Fibroblast of mammary gland (primary cell): ENCODE results near the gene CDSN.

Source experiments
- DNase-seq: peaks from one replicate; pipeline ENCODE4 v3.0.0-alpha.2; 2010; ENCODE audit warnings: low read depth
- H3K4me3 ChIP-seq: 2 replicates; pipeline ENCODE4 v1.5.1; 2011; ENCODE audit warnings: low read depth, mild to moderate bottlenecking, low read length, moderate library complexity; ENCODE audit not compliant: control insufficient read depth
- CTCF ChIP-seq: conservative IDR thresholded peaks from 2 replicates; pipeline ENCODE4 v1.5.1; 2011; ENCODE audit warnings: low read depth, low read length, inconsistent platforms; ENCODE audit not compliant: control insufficient read depth, insufficient read depth

Gene CDSN

GRCh38 chr6:31162463-31163165, 42.4 kb upstream of the CDSN start:
- H3K4me3 ChIP-seq = no peak overlapping the region
- no peak for DNase-seq
- no peak for TF ChIP-seq CTCF

GRCh38 chr6:31161216-31162126, 41.2 kb upstream of the CDSN start:
- no peak overlapping the region for H3K4me3 ChIP-seq
- no peak for TF ChIP-seq CTCF
- DNase-seq = no peak

- peak overlapping the region; percentile 88 for H3K4me3 ChIP-seq
- no peak for TF ChIP-seq CTCF
- DNase-seq = peak; percentile 24
Measured at GRCh38 chr6:31158863-31159855, 38.9 kb upstream of the CDSN start.

- peak within 1 kb of the TSS; percentile 88 for H3K4me3 ChIP-seq
- peak; percentile 99 for DNase-seq
- TF ChIP-seq CTCF = no peak
Measured at GRCh38 chr6:31158140-31158862, 38.1 kb upstream of the CDSN start, which contains the start of gene TCF19. TSS of gene TCF19 (plus strand) at chr6:31158589. CDS start at chr6:31159470, 881 bp downstream.

- peak within 1 kb of the TSS; percentile 88 for H3K4me3 ChIP-seq
- TF ChIP-seq CTCF = no peak
- DNase-seq = no peak
Measured at GRCh38 chr6:31157513-31158139, 37.4 kb upstream of the CDSN start, which contains the start of gene CCHCR1. TSS of gene CCHCR1 (minus strand) at chr6:31157802. CDS start at chr6:31157600, 202 bp downstream.
